Naive thymus-derived CD8-positive, alpha-beta T cell (primary cell): Measurements from ENCODE around the gene DPYSL4. TPM values are rescaled to one million over a fixed set of nuclear protein-coding genes. Genes with fewer than 3 reads are reported as not detected.
"Not testable (repeated sequence)": the region's sequence is repeated elsewhere in the genome, so short reads cannot be mapped to it uniquely, and the experiment has no call there.

Experiments
- ATAC-seq, 2 donors: fragments of 150-1000 bp; cut with Tn5 transposase in 1 of 2; sonication (Bioruptor Pico), chemical (Tn5 transposase) in 1 of 2; 1 replicate in 1 of 2; 2 replicates in 1 of 2; pipeline ENCODE4 v1.10.0; 2021; ENCODE audit warnings: mild to moderate bottlenecking in 2 of 2, moderate library complexity in 2 of 2
- POLR2A ChIA-PET: fragments of 350-600 bp; sonication (Branson Sonifier 250); formaldehyde crosslinking; loops from one replicate; lab custom pipeline; 2021; ENCODE audit warnings: antibody characterized with exemption; lab: Charles Lee
- DNase-seq, 10 donors: peaks; one replicate each; pipeline versions ENCODE4 v3.0.0 to v3.0.0-alpha.2; 2020 to 2022
- H3K27ac Mint-ChIP-seq, 10 donors: one replicate each; pipeline ENCODE4 v1.8.0; 2020 to 2022; ENCODE audit warnings: mild to moderate bottlenecking in 10 of 10, mixed read lengths in 10 of 10, moderate library complexity in 4 of 10, inconsistent platforms in 1 of 10
- H3K27me3 Mint-ChIP-seq, 5 donors: one replicate each; pipeline ENCODE4 v1.8.0; 2021 to 2022; ENCODE audit warnings: mixed read lengths in 5 of 5
- H3K36me3 Mint-ChIP-seq, 3 donors: one replicate each; pipeline ENCODE4 v1.8.0; 2020 to 2022; ENCODE audit warnings: mixed read lengths in 3 of 3, mild to moderate bottlenecking in 2 of 3, inconsistent platforms in 1 of 3
- H3K4me1 Mint-ChIP-seq, 4 donors: one replicate each; pipeline ENCODE4 v1.8.0; 2021 to 2022; ENCODE audit warnings: mixed read lengths in 4 of 4
- H3K4me3 Mint-ChIP-seq, 10 donors: one replicate each; pipeline ENCODE4 v1.8.0; 2020 to 2022; ENCODE audit warnings: mild to moderate bottlenecking in 10 of 10, mixed read lengths in 10 of 10, moderate library complexity in 6 of 10, inconsistent platforms in 1 of 10
- H3K9me3 Mint-ChIP-seq, 9 donors: one replicate each; pipeline ENCODE4 v1.8.0; 2020 to 2022; ENCODE audit warnings: mixed read lengths in 9 of 9, mild to moderate bottlenecking in 3 of 9, inconsistent platforms in 1 of 9, moderate library complexity in 1 of 9
- polyA plus RNA-seq, 3 donors: library from polyadenylated mRNA; unstranded; fragments of 300-500 nt; fragmentation: Illumina TruSeq; gene quantifications; one replicate each; pipeline ENCODE4 v1.2.3, GENCODE V29; 2021
- total RNA-seq, 8 experiments: library from RNA in 2 of 8; stranded (reverse) in 2 of 8; gene quantifications; one replicate each; pipeline ENCODE4 v1.2.3 and lab custom pipeline; 2021 to 2026

DPYSL4 gene
- total and polyA plus RNA-seq, 5 experiments from 2014 or later, result 0.31 to 11.2 (median 1.2) TPM; not detected in 1

GRCh38 chr10:132160834-132161622, 25.7 kb upstream of the DPYSL4 start:
- POLR2A ChIA-PET, ATAC-seq, H3K27me3 Mint-ChIP-seq, H3K36me3 Mint-ChIP-seq: not testable (repeated sequence)
- peak in 7 of 10 donors; percentile 28 to 87 (median 59) for DNase-seq
- Mint-ChIP-seq H3K4me3 (peak overlapping the region in 3 of 10 donors; percentile 33 to 63 (median 54)), H3K4me1 (peaks cover 13 to 38% (median 28%) of the 10 kb centered on the region in 4 donors), H3K27ac (peak overlapping the region in 8 of 10 donors; percentile 72 to 100 (median 90)), H3K9me3 (peaks cover 0 to 30% (median 0%) of the 10 kb centered on the region in 9 donors)

- Mint-ChIP-seq H3K27me3 (no peaks in the 10 kb centered on the region), H3K27ac (peak overlapping the region; percentile 42 to 100 (median 98)), H3K4me3 (peak overlapping the region in 9 of 10 donors; percentile 38 to 91 (median 74)), H3K36me3 (no peaks in the 10 kb centered on the region), H3K9me3 (peaks cover 0 to 30% (median 0%) of the 10 kb centered on the region in 9 donors), H3K4me1 (peaks cover 14 to 38% (median 28%) of the 10 kb centered on the region in 4 donors)
- ATAC-seq (peak; percentile 53 to 73), DNase-seq (peak in 7 of 10 donors; percentile 30 to 69 (median 45))
- POLR2A ChIA-PET, result interaction anchor here (0.6 kb wide), 1 partner anchor 283 kb away, joined by 3 read pairs; no protein-coding TSS in a partner anchor
Observed at GRCh38 chr10:132162021-132162531, 24.7 kb upstream of the DPYSL4 start.

- DNase-seq (peak in 1 of 10 donors; percentile 62), ATAC-seq (no peak)
- H3K36me3 Mint-ChIP-seq, result no peaks in the 10 kb centered on the region
- peak overlapping the region; percentile 42 to 100 (median 98) for H3K27ac Mint-ChIP-seq
- peaks cover 0 to 30% (median 0%) of the 10 kb centered on the region in 9 donors for H3K9me3 Mint-ChIP-seq
- peak overlapping the region in 7 of 10 donors; percentile 65 to 91 (median 74) for H3K4me3 Mint-ChIP-seq
- POLR2A ChIA-PET, result interaction anchor here (0.6 kb wide), 1 partner anchor 282 kb away, joined by 3 read pairs; no protein-coding TSS in a partner anchor
- H3K27me3 Mint-ChIP-seq, result peaks cover 0 to under 1% (median 0%) of the 10 kb centered on the region in 5 donors
- peaks cover 14 to 38% (median 26%) of the 10 kb centered on the region in 4 donors for H3K4me1 Mint-ChIP-seq
Observed at GRCh38 chr10:132162590-132163277, 24.0 kb upstream of the DPYSL4 start.

GRCh38 chr10:132163278-132163765, 23.4 kb upstream of the DPYSL4 start:
- POLR2A ChIA-PET, result no interaction called here
- H3K27me3 Mint-ChIP-seq, result peaks cover 0 to 2% (median 0%) of the 10 kb centered on the region in 5 donors
- peak; percentile 21 to 44 for ATAC-seq
- H3K36me3 Mint-ChIP-seq, result no peaks in the 10 kb centered on the region
- H3K4me1 Mint-ChIP-seq, result peaks cover 12 to 38% (median 22%) of the 10 kb centered on the region in 4 donors
- H3K27ac Mint-ChIP-seq, result peak overlapping the region in 8 of 10 donors; percentile 2 to 100 (median 77)
- peak overlapping the region in 3 of 10 donors; percentile 30 to 62 (median 35) for H3K4me3 Mint-ChIP-seq
- DNase-seq, result peak in 6 of 10 donors; percentile 22 to 65 (median 43)
- peaks cover 0 to 26% (median 0%) of the 10 kb centered on the region in 9 donors for H3K9me3 Mint-ChIP-seq

GRCh38 chr10:132163826-132164515, 22.8 kb upstream of the DPYSL4 start:
- peak overlapping the region in 2 of 10 donors; percentile 11 to 35 for H3K4me3 Mint-ChIP-seq
- H3K27ac Mint-ChIP-seq, result peak overlapping the region in 7 of 10 donors; percentile 2 to 84 (median 59)
- H3K4me1 Mint-ChIP-seq, result peaks cover 12 to 36% (median 20%) of the 10 kb centered on the region in 4 donors
- DNase-seq, result no peak
- ATAC-seq, result no peak
- peaks cover 0 to 23% (median 0%) of the 10 kb centered on the region in 9 donors for H3K9me3 Mint-ChIP-seq
- POLR2A ChIA-PET, result no interaction called here
- H3K36me3 Mint-ChIP-seq, result no peaks in the 10 kb centered on the region
- peaks cover 0 to 2% (median 0%) of the 10 kb centered on the region in 5 donors for H3K27me3 Mint-ChIP-seq

- POLR2A ChIA-PET, result no interaction called here
- Mint-ChIP-seq H3K27ac (peak overlapping the region in 2 of 10 donors; percentile 12 to 26), H3K4me1 (peaks cover 12 to 29% (median 15%) of the 10 kb centered on the region in 4 donors), H3K36me3 (no peaks in the 10 kb centered on the region), H3K4me3 (no peak overlapping the region), H3K27me3 (peaks cover 0 to 2% (median 0%) of the 10 kb centered on the region in 5 donors), H3K9me3 (peaks cover 0 to 14% (median 0%) of the 10 kb centered on the region in 9 donors)
- DNase-seq, result no peak
- no peak for ATAC-seq
Observed at GRCh38 chr10:132164761-132165278, 21.9 kb upstream of the DPYSL4 start.

GRCh38 chr10:132165416-132165980, 21.2 kb upstream of the DPYSL4 start:
- Mint-ChIP-seq H3K36me3 (no peaks in the 10 kb centered on the region), H3K9me3 (peaks cover 0 to 12% (median 0%) of the 10 kb centered on the region in 9 donors), H3K27ac (peak overlapping the region in 1 of 10 donors; percentile 15), H3K4me1 (peaks cover 12 to 29% (median 15%) of the 10 kb centered on the region in 4 donors), H3K27me3 (peaks cover 0 to 2% (median 0%) of the 10 kb centered on the region in 5 donors), H3K4me3 (no peak overlapping the region)
- DNase-seq (no peak), ATAC-seq (no peak)
- POLR2A ChIA-PET, result no interaction called here

- H3K27me3 Mint-ChIP-seq, result peaks cover 0 to 9% (median 0%) of the 10 kb centered on the region in 5 donors
- DNase-seq (peak in 1 of 10 donors; percentile 28), ATAC-seq (no peak)
- POLR2A ChIA-PET, result no interaction called here
- H3K4me3 Mint-ChIP-seq, result no peak overlapping the region
- peaks cover 12 to 29% (median 15%) of the 10 kb centered on the region in 4 donors for H3K4me1 Mint-ChIP-seq
- H3K9me3 Mint-ChIP-seq, result peaks cover 0 to 6% (median 0%) of the 10 kb centered on the region in 9 donors
- H3K27ac Mint-ChIP-seq, result peak overlapping the region in 4 of 10 donors; percentile 0 to 82 (median 38)
- no peaks in the 10 kb centered on the region for H3K36me3 Mint-ChIP-seq
Observed at GRCh38 chr10:132166216-132166950, 20.4 kb upstream of the DPYSL4 start.

- H3K27me3 Mint-ChIP-seq, result peaks cover 0 to 10% (median 0%) of the 10 kb centered on the region in 5 donors
- DNase-seq (no peak), ATAC-seq (no peak)
- peaks cover 0 to under 1% (median 0%) of the 10 kb centered on the region in 9 donors for H3K9me3 Mint-ChIP-seq
- peaks cover 7 to 22% (median 12%) of the 10 kb centered on the region in 4 donors for H3K4me1 Mint-ChIP-seq
- no peak overlapping the region for H3K4me3 Mint-ChIP-seq
- H3K36me3 Mint-ChIP-seq, result no peaks in the 10 kb centered on the region
- POLR2A ChIA-PET, result no interaction called here
- H3K27ac Mint-ChIP-seq, result peak overlapping the region in 1 of 10 donors; percentile 0
Observed at GRCh38 chr10:132167041-132167674, 19.6 kb upstream of the DPYSL4 start.

GRCh38 chr10:132167976-132168375, 18.8 kb upstream of the DPYSL4 start:
- Mint-ChIP-seq H3K27me3 (peaks cover 0 to 10% (median 4%) of the 10 kb centered on the region in 5 donors), H3K36me3 (no peaks in the 10 kb centered on the region), H3K4me1 (peaks cover 5 to 14% (median 6%) of the 10 kb centered on the region in 4 donors), H3K4me3 (no peak overlapping the region), H3K9me3 (no peaks in the 10 kb centered on the region), H3K27ac (no peak overlapping the region)
- ATAC-seq (no peak), DNase-seq (peak in 1 of 10 donors; percentile 54)
- POLR2A ChIA-PET, result no interaction called here
